Stimulated activated CD8-positive, alpha-beta memory T cell treated with anti-CD3 and anti-CD28 coated beads, Interleukin-7, amount 100 ng/mL, for 48 hours (primary cell): ENCODE data around the gene FGD5.

Experiments used
- DNase-seq, 2 donors: peaks; one replicate each; pipeline ENCODE4 v3.0.0-alpha.2; 2020; ENCODE audit warnings: low read depth in 1 of 2; ENCODE audit errors: extremely low read depth in 1 of 2

Gene FGD5

GRCh38 chr3:14959359-14959943 is 140.7 kb downstream of the FGD5 start:
- DNase-seq = no peak

- DNase-seq = no peak
Measured at GRCh38 chr3:14962762-14963161, 144.0 kb downstream of the FGD5 start.

GRCh38 chr3:14967285-14967684 is 148.5 kb downstream of the FGD5 start:
- DNase-seq = no peak

- DNase-seq = no peak
Measured at GRCh38 chr3:14969671-14970070, 150.9 kb downstream of the FGD5 start.

- no peak for DNase-seq
Measured at GRCh38 chr3:14976317-14976716, 157.6 kb downstream of the FGD5 start.

GRCh38 chr3:14980689-14981088 is 161.9 kb downstream of the FGD5 start:
- DNase-seq = no peak
